Pulmonary artery endothelial cell (primary cell): ENCODE results near the gene LPAR3. TPM values are rescaled to one million over a fixed set of nuclear protein-coding genes. Genes with fewer than 3 reads are reported as not detected.

ENCODE experiments used
- DNase-seq: peaks from one replicate; pipeline ENCODE4 v3.0.0-alpha.2; 2011; ENCODE audit warnings: low read depth, low spot score
- total RNA-seq: library from RNA; depleted of rRNA; stranded (reverse); fragments of >200 nt; gene quantifications from 2 replicates; pipeline ENCODE4 v1.2.3, GENCODE V29; 2014

The LPAR3 gene
- total RNA-seq, 1 donor from 2014 or later: not detected

GRCh38 chr1:84859866-84860265 lies 33.1 kb downstream of the LPAR3 start:
- no peak for DNase-seq

GRCh38 chr1:84857906-84858305 lies 35.1 kb downstream of the LPAR3 start:
- no peak for DNase-seq

- DNase-seq: no peak
Measured at GRCh38 chr1:84856726-84857270, 36.2 kb downstream of the LPAR3 start.

GRCh38 chr1:84855691-84856630 lies 37.0 kb downstream of the LPAR3 start:
- DNase-seq: no peak

- no peak for DNase-seq
Measured at GRCh38 chr1:84855168-84855567, 37.8 kb downstream of the LPAR3 start.

- DNase-seq: peak; percentile 79
Measured at GRCh38 chr1:84853741-84854721, 39.0 kb downstream of the LPAR3 start.

- no peak for DNase-seq
Measured at GRCh38 chr1:84851839-84852238, 41.2 kb downstream of the LPAR3 start.

GRCh38 chr1:84849357-84849975 lies 43.5 kb downstream of the LPAR3 start:
- no peak for DNase-seq

GRCh38 chr1:84847253-84848250 lies 45.5 kb downstream of the LPAR3 start:
- peak; percentile 73 for DNase-seq

- no peak for DNase-seq
Measured at GRCh38 chr1:84846387-84846786, 46.6 kb downstream of the LPAR3 start.

GRCh38 chr1:84845357-84845756 lies 47.6 kb downstream of the LPAR3 start:
- no peak for DNase-seq

GRCh38 chr1:84844094-84844493 lies 48.9 kb downstream of the LPAR3 start:
- DNase-seq: no peak

GRCh38 chr1:84842748-84843231 lies 50.2 kb downstream of the LPAR3 start:
- no peak for DNase-seq

- no peak for DNase-seq
Measured at GRCh38 chr1:84841971-84842370, 51.0 kb downstream of the LPAR3 start.

GRCh38 chr1:84840346-84840745 lies 52.7 kb downstream of the LPAR3 start:
- no peak for DNase-seq

GRCh38 chr1:84839544-84839943 lies 53.5 kb downstream of the LPAR3 start:
- DNase-seq: no peak

GRCh38 chr1:84836145-84836544 lies 56.9 kb downstream of the LPAR3 start:
- DNase-seq: no peak

GRCh38 chr1:84835169-84835568 lies 57.8 kb downstream of the LPAR3 start:
- no peak for DNase-seq

GRCh38 chr1:84834419-84835064 lies 58.5 kb downstream of the LPAR3 start:
- DNase-seq: peak; percentile 45
